EH (cell line): ENCODE results near the gene NREP.
"Not testable (repeated sequence)": the region's sequence is repeated elsewhere in the genome, so short reads cannot be mapped to it uniquely, and the experiment has no call there.

Source experiments
- DNase-seq: peaks from one replicate; pipeline ENCODE4 v3.0.0-alpha.2; 2015; ENCODE audit warnings: low read depth

Gene NREP

GRCh38 chr5:111739416-111739815 lies 17.6 kb downstream of the NREP start:
- DNase-seq, result peak; percentile 53

- DNase-seq, result no peak
These were observed 18.9 kb downstream of the NREP start for GRCh38 chr5:111738118-111738517.

- DNase-seq, result peak; percentile 86
These were observed 19.3 kb downstream of the NREP start for GRCh38 chr5:111737716-111738115.

- DNase-seq, result peak; percentile 94
These were observed 21.3 kb downstream of the NREP start for GRCh38 chr5:111735583-111736270.

GRCh38 chr5:111734597-111734996 lies 22.4 kb downstream of the NREP start:
- no peak for DNase-seq

- DNase-seq, result peak; percentile 81
These were observed 23.0 kb downstream of the NREP start for GRCh38 chr5:111734013-111734412.

- peak; percentile 71 for DNase-seq
These were observed 23.4 kb downstream of the NREP start for GRCh38 chr5:111733571-111733970.

GRCh38 chr5:111731638-111732037 lies 25.4 kb downstream of the NREP start:
- no peak for DNase-seq

GRCh38 chr5:111730659-111731382 lies 26.2 kb downstream of the NREP start:
- DNase-seq, result no peak

GRCh38 chr5:111728941-111729340 lies 28.1 kb downstream of the NREP start:
- DNase-seq, result peak; percentile 29

GRCh38 chr5:111726986-111727385 lies 30.0 kb downstream of the NREP start:
- DNase-seq, result no peak

- peak; percentile 40 for DNase-seq
These were observed 34.9 kb downstream of the NREP start for GRCh38 chr5:111722140-111722539.

GRCh38 chr5:111720333-111720890 lies 36.6 kb downstream of the NREP start:
- DNase-seq, result no peak

- no peak for DNase-seq
These were observed 37.2 kb downstream of the NREP start for GRCh38 chr5:111719773-111720172.

- not testable (repeated sequence) for DNase-seq
These were observed 40.2 kb downstream of the NREP start for GRCh38 chr5:111716789-111717188.

GRCh38 chr5:111707630-111708164 lies 49.3 kb downstream of the NREP start:
- DNase-seq, result no peak

GRCh38 chr5:111706345-111706744 lies 50.6 kb downstream of the NREP start:
- no peak for DNase-seq

GRCh38 chr5:111704452-111705085 lies 52.4 kb downstream of the NREP start:
- no peak for DNase-seq

- no peak for DNase-seq
These were observed 53.3 kb downstream of the NREP start for GRCh38 chr5:111703662-111704061.

GRCh38 chr5:111699976-111700375 lies 57.0 kb downstream of the NREP start:
- no peak for DNase-seq

GRCh38 chr5:111699324-111699723 lies 57.7 kb downstream of the NREP start:
- no peak for DNase-seq
